Common myeloid progenitor, CD34-positive (primary cell): ENCODE data around the gene PTPRU.

Experiments
- CTCF ChIA-PET: fragments of 350-600 bp; sonication (Branson Sonifier 250); formaldehyde crosslinking; loops from one replicate; lab custom pipeline; 2021; ENCODE audit warnings: antibody characterized with exemption; lab: Charles Lee
- POLR2A ChIA-PET: fragments of 350-600 bp; sonication (Branson Sonifier 250); formaldehyde crosslinking; loops from one replicate; lab custom pipeline; 2021; ENCODE audit warnings: antibody characterized with exemption; lab: Charles Lee
- DNase-seq, 3 donors: peaks; one replicate each; pipeline versions ENCODE4 v3.0.0 to v3.0.0-alpha.2; 2013
- H3K27ac ChIP-seq, 2 experiments: 1 replicate in 1 of 2; 2 replicates in 1 of 2; pipeline ENCODE4 v1.7.0; 2013; ENCODE audit warnings: inconsistent platforms in 2 of 2, low read length in 2 of 2, mild to moderate bottlenecking in 2 of 2, low read depth in 1 of 2, moderate library complexity in 1 of 2; ENCODE audit not compliant: severe bottlenecking in 2 of 2, insufficient read depth in 1 of 2, poor library complexity in 1 of 2
- H3K27me3 ChIP-seq, 5 experiments: replicated peaks in 2 of 5; 1 replicate in 3 of 5; 2 replicates in 2 of 5; pipeline versions ENCODE4 v1.6.1 to v1.7.0; 2013; ENCODE audit warnings: low read length in 4 of 5, mild to moderate bottlenecking in 2 of 5, moderate library complexity in 2 of 5, inconsistent platforms in 1 of 5; ENCODE audit not compliant: insufficient read depth in 5 of 5, control insufficient read depth in 4 of 5
- H3K36me3 ChIP-seq, 4 experiments: 1 replicate in 2 of 4; 2 replicates in 2 of 4; pipeline versions ENCODE4 v1.6.1 to v1.7.0; 2013; ENCODE audit warnings: low read length in 3 of 4, control low read depth in 1 of 4, mild to moderate bottlenecking in 1 of 4; ENCODE audit not compliant: control insufficient read depth in 4 of 4, insufficient read depth in 4 of 4
- H3K4me1 ChIP-seq, 4 experiments: 1 replicate in 3 of 4; 2 replicates in 1 of 4; pipeline versions ENCODE4 v1.6.1 to v1.7.1; 2013; ENCODE audit warnings: low read length in 3 of 4, mild to moderate bottlenecking in 3 of 4, control low read depth in 1 of 4, inconsistent platforms in 1 of 4, moderate library complexity in 1 of 4; ENCODE audit not compliant: control insufficient read depth in 4 of 4, insufficient read depth in 4 of 4; ENCODE audit errors: control extremely low read depth in 1 of 4
- H3K4me3 ChIP-seq, 7 experiments: 1 replicate in 4 of 7; 2 replicates in 3 of 7; pipeline versions ENCODE4 v1.5.1 to v1.7.0; 2013; ENCODE audit warnings: mild to moderate bottlenecking in 7 of 7, low read length in 6 of 7, moderate library complexity in 6 of 7, inconsistent platforms in 2 of 7, low read depth in 2 of 7, control low read depth in 1 of 7; ENCODE audit not compliant: insufficient read depth in 4 of 7, control insufficient read depth in 1 of 7; ENCODE audit errors: extremely low read depth in 1 of 7
- H3K9me3 ChIP-seq, 5 experiments: 1 replicate in 4 of 5; 2 replicates in 1 of 5; pipeline versions ENCODE4 v1.6.1 to v1.7.1; 2013; ENCODE audit warnings: low read length in 4 of 5, mild to moderate bottlenecking in 2 of 5, inconsistent platforms in 1 of 5, low read depth in 1 of 5, moderate library complexity in 1 of 5; ENCODE audit not compliant: control insufficient read depth in 4 of 5, insufficient read depth in 2 of 5; ENCODE audit errors: control extremely low read depth in 1 of 5
- WGBS: methylation state at CpG from one replicate; pipeline ENCODE4 v1.1.5; 2013; ENCODE audit not compliant: insufficient coverage; 5-methylcytosine and 5-hydroxymethylcytosine counted together

The PTPRU gene

DNA sequence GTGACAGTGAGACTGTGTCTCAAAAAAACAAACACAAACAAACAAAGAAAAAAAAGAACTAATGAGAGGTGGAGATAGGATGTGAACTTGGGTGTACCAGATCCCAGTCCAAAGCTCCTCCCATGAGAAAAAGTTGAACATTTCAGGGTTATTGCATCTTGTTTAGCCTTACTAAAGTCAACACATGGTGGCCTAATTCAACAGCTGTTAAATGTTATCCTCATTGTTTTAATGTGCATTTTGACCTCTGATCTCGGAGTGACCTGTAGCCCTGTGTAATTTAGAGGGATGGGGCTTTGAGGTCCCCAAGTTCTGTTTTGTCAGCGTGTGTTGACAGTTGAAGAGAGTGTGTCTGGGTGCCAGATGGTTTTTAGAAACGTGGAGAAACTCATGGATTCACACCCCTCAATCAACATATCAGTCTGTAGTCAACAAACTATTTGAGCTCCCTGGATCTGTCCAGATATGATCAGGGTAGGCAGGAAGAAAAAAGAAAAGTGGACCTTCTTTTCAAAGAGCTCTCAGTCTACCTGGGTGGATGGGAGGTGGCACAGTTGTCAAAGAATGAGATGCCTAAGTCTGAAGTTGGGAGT, 34.7 kb downstream of the PTPRU start:
- no peak overlapping the region for H3K4me3 ChIP-seq
- H3K27ac ChIP-seq, result no peak overlapping the region
- DNase-seq, result no peak
- 100% methylated on average over 1 of the region's 3 CpGs for WGBS
- H3K27me3 ChIP-seq, result peaks cover 0 to 56% (median 12%) of the 10 kb centered on the region in 5 experiments
- CTCF ChIA-PET, result no interaction called here
- H3K9me3 ChIP-seq, result no peaks in the 10 kb centered on the region
- H3K36me3 ChIP-seq, result no peaks in the 10 kb centered on the region
- H3K4me1 ChIP-seq, result no peaks in the 10 kb centered on the region
- POLR2A ChIA-PET, result no interaction called here

- H3K27me3 ChIP-seq, result peaks cover 0 to 51% (median 12%) of the 10 kb centered on the region in 5 experiments
- no peaks in the 10 kb centered on the region for H3K4me1 ChIP-seq
- peaks cover 0 to 5% (median 0%) of the 10 kb centered on the region in 5 experiments for H3K9me3 ChIP-seq
- POLR2A ChIA-PET, result no interaction called here
- H3K4me3 ChIP-seq, result no peak overlapping the region
- DNase-seq, result no peak
- CTCF ChIA-PET, result no interaction called here
- H3K36me3 ChIP-seq, result no peaks in the 10 kb centered on the region
- 44% methylated on average over 2 of the region's 7 CpGs for WGBS
- no peak overlapping the region for H3K27ac ChIP-seq
Observed at GRCh38 chr1:29271724-29272123, 35.4 kb downstream of the PTPRU start.

- peaks cover 0 to 7% (median 0%) of the 10 kb centered on the region in 5 experiments for H3K9me3 ChIP-seq
- WGBS, result 85% methylated on average over 4 of the region's 6 CpGs
- CTCF ChIA-PET, result interaction anchor here (0.7 kb wide), 1 partner anchor 9 kb away, joined by 3 read pairs; no protein-coding TSS in a partner anchor
- no peak overlapping the region for H3K27ac ChIP-seq
- H3K4me1 ChIP-seq, result no peaks in the 10 kb centered on the region
- no peak for DNase-seq
- peaks cover 0 to 46% (median 12%) of the 10 kb centered on the region in 5 experiments for H3K27me3 ChIP-seq
- POLR2A ChIA-PET, result no interaction called here
- no peak overlapping the region for H3K4me3 ChIP-seq
- no peaks in the 10 kb centered on the region for H3K36me3 ChIP-seq
Observed at GRCh38 chr1:29272147-29272907, 36.0 kb downstream of the PTPRU start.

GRCh38 chr1:29275435-29275834, 39.1 kb downstream of the PTPRU start:
- Histone ChIP-seq H3K4me1 (no peaks in the 10 kb centered on the region), H3K36me3 (no peaks in the 10 kb centered on the region), H3K27me3 (peaks cover 0 to 26% (median 10%) of the 10 kb centered on the region in 5 experiments), H3K27ac (no peak overlapping the region), H3K4me3 (no peak overlapping the region), H3K9me3 (peaks cover 0 to 7% (median 0%) of the 10 kb centered on the region in 5 experiments)
- POLR2A ChIA-PET, result interaction anchor here (0.6 kb wide), 1 partner anchor 527 kb away, joined by 3 read pairs; no protein-coding TSS in a partner anchor
- no peak for DNase-seq
- CTCF ChIA-PET, result no interaction called here
- 95% methylated on average over 12 of the region's 14 CpGs for WGBS

GRCh38 chr1:29278124-29278523, 41.8 kb downstream of the PTPRU start:
- Histone ChIP-seq H3K36me3 (no peaks in the 10 kb centered on the region), H3K4me3 (no peak overlapping the region), H3K9me3 (peaks cover 0 to 7% (median 0%) of the 10 kb centered on the region in 5 experiments), H3K27me3 (peaks cover 0 to 9% (median 0%) of the 10 kb centered on the region in 5 experiments), H3K27ac (no peak overlapping the region), H3K4me1 (no peaks in the 10 kb centered on the region)
- DNase-seq, result no peak
- ChIA-PET POLR2A (no interaction called here), CTCF (no interaction called here)
- 93% methylated on average over 3 of the region's 3 CpGs for WGBS

DNA sequence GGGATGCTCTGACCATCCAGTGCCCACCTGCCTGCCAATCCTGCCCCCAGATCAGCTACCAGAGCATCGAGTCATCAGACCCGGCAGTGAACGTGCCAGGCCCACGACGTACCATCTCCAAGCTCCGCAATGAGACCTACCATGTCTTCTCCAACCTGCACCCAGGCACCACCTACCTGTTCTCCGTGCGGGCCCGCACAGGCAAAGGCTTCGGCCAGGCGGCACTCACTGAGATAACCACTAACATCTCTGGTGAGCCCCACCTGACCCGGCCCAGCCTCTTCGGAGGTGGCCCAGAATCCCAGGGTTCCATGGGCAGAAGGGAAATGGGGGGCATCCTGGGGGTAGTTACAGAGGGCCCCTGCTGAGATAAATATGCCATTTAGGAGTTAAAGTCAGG, 43.1 kb downstream of the PTPRU start:
- Histone ChIP-seq H3K9me3 (peaks cover 0 to 7% (median 0%) of the 10 kb centered on the region in 5 experiments), H3K4me3 (no peak overlapping the region), H3K27me3 (peaks cover 0 to 9% (median 0%) of the 10 kb centered on the region in 5 experiments), H3K27ac (no peak overlapping the region), H3K4me1 (peaks cover 0 to 5% (median 1%) of the 10 kb centered on the region in 4 experiments), H3K36me3 (no peaks in the 10 kb centered on the region)
- POLR2A ChIA-PET, result no interaction called here
- DNase-seq, result no peak
- WGBS, result 98% methylated on average over 13 of the region's 13 CpGs
- CTCF ChIA-PET, result no interaction called here

GRCh38 chr1:29279951-29280391, 43.6 kb downstream of the PTPRU start:
- peaks cover 0 to 11% (median 0%) of the 10 kb centered on the region in 5 experiments for H3K27me3 ChIP-seq
- H3K9me3 ChIP-seq, result peaks cover 0 to 7% (median 0%) of the 10 kb centered on the region in 5 experiments
- POLR2A ChIA-PET, result no interaction called here
- H3K27ac ChIP-seq, result no peak overlapping the region
- no peak overlapping the region for H3K4me3 ChIP-seq
- no peaks in the 10 kb centered on the region for H3K36me3 ChIP-seq
- DNase-seq, result no peak
- H3K4me1 ChIP-seq, result peaks cover 0 to 5% (median 1%) of the 10 kb centered on the region in 4 experiments
- CTCF ChIA-PET, result no interaction called here
- 96% methylated on average over 3 of the region's 11 CpGs for WGBS
